ELF-1 (cell line): ENCODE results near the gene KIF26A.

Experiments used
- DNase-seq: peaks from one replicate; pipeline ENCODE4 v3.0.0-alpha.2; 2016; ENCODE audit warnings: low read depth, low spot score

The KIF26A gene

DNA sequence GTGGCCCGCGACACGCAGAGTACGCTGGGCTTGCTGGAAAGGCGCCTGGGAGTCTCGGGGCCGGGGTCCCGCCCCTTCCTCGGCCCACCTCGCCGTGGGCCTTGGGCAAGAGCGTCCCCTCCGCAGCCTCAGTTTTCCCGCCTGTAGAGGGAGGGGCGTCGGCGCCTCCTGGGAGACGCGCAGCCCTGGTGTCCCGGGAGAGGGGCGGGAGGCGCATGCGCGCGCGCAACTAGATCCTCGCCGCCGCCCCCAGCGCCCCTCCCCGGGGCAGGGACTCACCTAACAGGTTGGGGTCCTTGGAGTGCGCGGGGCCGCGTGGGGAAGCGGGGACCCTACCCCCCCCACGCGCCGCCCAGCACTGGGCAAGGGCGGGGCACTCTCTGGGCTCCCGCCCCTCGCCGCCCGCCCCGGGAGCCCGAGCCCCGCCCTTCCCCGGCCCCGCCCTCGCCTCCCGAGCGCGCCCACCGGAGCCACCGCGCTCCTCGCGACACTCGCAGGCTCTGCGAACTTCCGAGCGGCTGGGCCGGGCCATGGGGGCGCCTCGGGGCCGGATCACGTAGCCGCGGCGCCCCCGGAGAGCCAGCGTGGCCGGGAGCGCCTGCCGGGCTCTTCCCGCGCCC is at the start of gene KIF26A:
Gene KIF26A, plus strand, starts transcription at position 490 of the 620 bp plus-strand sequence. CDS start 136 bp downstream, outside the sequence.
- DNase-seq = peak; percentile 88

DNA sequence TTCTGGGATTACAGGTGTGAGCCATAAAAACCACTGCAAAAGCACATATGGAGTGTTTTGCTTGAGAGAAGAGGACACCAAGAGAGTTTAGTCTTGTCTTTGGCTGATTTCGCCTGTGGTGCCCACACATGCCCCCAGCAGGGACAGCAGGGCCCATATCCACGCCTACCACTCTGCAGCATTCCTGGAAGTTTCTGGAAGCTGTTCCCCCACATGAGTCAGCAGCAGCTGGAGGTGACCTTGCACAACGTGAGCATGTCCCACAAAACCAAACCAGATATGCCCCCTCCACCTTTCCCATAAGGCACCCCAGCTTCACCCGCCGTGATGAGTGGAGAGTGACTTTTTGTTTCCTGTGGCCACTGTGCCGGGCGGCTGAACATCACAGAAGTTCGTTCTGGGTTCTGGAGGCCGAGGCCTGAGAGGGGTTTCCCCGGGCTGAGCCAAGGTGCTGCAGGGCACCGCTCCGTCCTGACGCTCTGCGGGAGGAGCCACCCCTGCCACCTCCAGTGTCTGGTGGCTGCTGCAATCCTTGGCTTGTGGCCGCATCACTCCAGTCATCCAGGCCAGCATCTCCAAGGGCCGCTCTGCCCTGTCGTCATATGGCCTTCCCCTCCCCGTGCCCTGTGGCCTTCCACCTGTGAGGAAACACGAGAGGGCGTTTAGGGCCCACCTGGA is 48.2 kb upstream of the KIF26A start:
- no peak for DNase-seq

DNA sequence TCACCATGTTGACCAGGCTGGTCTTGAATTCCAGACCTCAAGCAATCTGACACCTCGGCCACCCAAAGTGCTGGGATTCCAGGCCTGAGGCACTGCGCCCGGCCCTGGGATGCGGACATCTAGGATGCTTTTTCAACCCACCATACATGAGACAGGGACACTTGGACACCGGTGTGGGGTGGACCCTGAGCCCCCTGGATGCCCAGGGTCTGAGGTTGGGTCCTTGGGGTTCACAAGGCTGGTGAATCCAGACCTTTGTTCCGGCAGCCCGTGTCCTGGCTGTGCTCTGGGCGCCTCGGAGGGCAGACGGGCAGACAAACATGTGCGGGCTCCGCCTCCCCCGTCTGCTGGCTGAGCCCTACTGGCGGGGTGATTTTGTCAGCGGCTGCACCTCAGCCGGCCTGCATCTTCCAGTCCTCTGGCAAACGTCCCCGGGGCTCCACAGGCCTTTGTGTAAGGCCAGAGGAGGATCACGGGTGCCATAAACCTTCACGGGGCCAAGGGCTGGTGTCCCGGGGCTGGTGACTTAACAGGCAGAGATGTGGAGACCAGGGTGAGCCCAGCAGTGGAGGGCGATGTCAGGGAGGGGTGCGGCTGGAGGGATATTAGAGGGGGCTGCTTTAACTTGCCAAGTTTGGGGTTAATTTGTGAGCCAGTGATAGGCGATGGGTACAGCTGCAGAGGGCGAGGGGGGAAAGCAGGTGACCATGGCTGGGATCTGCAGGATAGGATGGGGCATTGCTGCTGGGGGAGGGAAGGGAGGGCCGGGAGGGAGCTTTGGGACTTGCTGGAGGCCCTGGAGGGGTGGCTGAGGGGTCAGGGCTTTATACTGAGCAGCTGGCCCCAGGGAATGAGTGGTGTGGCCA is 47.1 kb upstream of the KIF26A start:
- peak; percentile 76 for DNase-seq

DNA sequence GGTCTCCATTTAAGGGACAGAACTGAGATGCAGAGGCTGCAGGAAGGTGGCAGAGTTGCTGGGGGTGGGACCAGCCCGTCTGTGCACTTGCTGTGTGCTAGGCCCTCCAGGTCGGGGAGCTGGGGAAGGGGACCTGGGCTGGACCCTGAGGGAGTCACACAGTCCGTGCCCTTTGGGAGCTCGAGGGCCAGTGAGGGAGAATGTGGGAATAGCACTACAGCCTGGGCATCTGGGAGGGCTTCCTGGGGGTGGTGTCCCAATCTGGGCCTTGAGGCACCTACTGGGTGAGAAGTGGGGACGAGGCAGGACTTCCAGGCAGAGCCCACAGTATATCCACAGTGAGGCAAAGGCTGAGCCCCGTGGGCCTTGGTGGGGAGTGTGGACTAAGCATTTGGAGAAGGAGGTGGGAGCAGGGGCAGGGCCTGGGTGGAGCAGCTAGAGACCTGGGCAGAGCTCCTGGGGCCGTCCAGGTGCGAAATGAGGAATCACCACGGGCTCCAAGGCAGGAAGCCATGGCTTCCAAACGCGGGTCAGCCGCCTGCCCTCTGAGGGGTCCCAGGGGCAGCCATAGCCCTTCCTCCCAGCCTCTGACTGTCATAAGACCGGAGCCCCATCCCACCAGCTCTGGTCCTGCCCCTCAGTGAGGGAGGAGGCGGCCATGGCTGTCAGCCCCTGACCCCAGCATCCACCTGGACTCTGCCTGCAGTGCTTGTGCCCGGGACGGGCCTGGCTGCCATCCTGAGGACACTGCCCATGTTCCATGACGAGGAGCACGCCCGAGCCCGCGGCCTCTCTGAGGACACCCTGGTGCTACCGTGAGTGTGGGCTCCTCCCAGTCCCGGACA is 46.2 kb upstream of the KIF26A start:
- no peak for DNase-seq

DNA sequence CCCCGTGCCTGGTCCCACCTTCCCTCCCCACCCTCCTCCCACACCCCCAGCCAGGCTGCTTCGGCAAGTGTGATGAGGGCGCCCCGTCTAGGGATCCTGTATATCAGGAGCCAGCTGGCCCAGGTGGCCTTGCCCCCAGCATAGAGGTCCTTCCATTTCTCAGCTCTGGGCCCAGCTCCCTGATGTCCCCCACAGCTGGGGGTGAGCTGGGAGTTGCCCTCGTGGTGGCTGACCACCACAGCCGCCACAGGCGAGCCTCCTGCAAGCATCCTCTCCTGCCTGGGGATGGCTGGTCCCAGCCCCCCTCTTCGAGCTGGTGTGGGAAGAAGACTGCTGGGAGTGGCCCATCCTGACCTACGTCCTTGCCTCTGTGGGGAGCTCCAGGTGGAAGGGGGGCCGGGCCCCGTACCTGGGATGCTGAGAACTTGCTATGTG is 45.4 kb upstream of the KIF26A start:
- DNase-seq = no peak

DNA sequence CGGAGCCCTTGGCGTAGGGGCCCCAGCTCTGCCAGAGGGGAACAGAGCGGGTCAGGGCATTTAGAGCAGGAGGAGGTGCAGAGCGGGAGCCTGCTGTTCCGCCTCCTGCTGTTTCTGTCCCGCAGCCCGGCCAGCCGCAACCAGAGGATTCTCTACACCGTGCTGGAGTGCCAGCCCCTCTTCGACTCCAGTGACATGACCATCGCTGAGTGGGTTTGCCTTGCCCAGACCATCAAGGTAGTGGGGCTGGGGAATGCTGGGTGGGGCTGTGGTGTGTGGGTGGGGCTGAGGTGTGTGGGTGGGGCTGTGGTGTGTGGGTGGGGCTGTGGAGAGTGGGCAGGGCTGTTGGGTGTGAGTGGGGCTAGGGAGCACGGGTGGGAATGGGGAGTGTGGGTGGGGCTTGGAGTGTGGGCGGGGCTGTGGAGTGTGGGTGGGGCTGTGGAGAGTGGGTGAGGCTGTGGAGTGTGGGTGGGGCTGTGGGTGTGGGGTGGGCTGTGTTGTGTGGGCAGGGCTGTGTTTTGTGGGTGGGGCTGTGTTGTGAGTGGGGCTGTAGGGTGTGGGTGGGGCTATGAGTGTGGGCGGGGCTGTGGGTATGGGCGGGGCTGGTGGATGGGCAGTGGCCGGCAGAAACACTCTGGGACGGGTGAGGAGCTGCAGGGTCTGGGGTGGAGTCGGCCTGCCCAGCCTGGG is 44.9 kb upstream of the KIF26A start:
- no peak for DNase-seq

- peak; percentile 54 for DNase-seq
Observed at GRCh38 chr14:104094056-104094708, 44.2 kb upstream of the KIF26A start.

DNA sequence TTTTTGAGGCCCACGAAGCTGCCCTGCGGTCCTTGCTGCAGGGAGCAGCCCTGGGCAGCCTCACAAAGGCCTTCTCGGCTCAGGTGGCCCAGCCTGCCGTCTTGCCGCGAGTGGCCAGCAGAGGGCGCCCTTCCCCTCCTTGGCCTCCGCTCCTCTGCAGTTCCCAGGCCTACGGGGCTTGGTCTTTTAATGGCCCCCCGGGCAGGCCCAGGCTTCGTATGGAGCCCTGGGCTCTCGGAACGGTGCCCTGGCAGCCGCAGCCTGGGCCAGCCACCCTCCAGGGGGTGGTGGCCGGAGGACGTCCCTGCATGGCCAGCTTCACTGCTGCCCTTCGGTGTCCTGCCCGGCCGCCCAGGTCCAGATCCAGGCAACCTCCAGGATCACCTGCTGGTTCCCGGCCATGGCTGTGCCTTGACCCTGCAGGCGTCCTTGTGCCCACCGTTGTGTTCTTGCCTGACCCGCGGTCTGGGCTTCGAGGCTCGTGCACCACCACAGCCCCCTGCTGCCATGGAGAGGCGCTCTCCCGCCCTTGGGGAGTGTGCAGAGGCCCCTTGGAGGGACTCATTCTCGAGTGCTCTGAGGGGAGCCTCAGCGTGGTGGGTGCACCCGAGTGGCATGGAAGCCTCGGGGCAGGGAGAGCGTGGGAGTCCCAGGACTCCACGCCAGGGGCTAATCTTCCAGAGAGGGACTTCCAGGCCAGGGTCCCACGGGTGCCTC is 43.5 kb upstream of the KIF26A start:
- peak; percentile 93 for DNase-seq

- DNase-seq = no peak
Observed at GRCh38 chr14:104095426-104096310, 42.7 kb upstream of the KIF26A start.

DNA sequence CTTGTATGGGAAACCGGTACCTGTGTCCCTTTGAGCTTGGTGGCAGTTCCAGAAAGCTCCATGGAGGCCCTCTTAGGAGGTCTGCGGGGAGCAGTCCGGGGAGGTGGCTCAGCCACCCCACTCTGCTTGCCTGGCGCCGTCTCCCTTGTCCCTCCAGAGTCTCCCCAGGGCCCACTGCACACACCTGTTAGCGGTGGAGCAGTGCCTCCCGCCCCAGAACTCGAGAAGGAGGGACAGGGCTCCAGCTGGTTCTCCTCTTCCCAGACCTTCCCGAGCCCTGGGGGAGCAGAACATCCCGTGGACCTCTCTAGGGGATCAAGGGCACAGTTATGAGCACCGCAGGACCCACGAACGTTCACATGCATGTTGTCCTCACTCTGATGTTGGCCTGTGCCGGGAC is 42.1 kb upstream of the KIF26A start:
- DNase-seq = no peak

DNA sequence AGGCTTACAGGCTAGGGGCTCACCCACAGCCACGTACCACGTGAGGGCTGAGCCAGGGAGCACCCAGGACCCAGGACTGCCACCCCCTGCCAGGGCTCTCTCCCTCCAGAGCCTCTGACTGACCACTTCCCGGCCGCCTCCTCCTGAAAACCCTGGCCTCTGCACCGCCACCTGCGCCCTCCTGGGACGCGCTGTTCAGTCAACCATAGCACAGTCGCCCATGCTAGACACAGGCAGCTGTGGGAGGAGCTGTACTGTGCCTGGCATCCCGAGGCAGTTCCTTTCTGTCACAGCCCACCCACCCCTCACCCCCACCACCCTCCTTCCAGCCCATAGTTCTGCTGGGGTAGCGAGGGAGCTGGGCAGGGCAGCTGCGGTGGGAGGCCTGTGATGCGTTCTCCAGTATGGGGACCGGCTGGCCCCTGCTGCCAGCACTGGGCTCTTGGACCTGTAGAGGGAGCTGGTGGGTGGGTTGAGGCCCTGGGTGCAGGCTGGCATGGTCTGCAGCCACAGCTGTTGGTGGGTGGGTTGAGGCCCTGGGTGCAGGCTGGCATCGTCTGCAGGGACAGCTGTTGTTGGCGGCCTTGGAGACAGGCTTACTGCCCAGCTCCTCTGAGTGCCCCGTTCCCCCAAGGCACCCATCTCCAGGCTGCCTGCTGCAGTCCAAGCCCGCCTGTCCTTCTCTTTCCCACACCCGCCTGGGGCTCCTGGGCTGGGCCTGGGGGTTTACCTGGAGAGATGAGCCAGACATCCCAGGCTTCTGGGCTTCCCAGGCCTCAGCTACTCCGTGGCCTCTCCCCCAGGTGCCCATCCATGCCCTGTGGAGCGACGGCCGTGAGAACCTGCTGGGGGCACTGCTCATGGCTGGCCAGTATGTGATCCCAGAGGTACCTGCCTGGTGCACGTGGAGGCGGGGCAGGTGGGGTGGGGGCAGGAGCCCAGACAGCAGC is 41.4 kb upstream of the KIF26A start:
- DNase-seq = no peak

- no peak for DNase-seq
Observed at GRCh38 chr14:104098272-104099095, 39.9 kb upstream of the KIF26A start.

DNA sequence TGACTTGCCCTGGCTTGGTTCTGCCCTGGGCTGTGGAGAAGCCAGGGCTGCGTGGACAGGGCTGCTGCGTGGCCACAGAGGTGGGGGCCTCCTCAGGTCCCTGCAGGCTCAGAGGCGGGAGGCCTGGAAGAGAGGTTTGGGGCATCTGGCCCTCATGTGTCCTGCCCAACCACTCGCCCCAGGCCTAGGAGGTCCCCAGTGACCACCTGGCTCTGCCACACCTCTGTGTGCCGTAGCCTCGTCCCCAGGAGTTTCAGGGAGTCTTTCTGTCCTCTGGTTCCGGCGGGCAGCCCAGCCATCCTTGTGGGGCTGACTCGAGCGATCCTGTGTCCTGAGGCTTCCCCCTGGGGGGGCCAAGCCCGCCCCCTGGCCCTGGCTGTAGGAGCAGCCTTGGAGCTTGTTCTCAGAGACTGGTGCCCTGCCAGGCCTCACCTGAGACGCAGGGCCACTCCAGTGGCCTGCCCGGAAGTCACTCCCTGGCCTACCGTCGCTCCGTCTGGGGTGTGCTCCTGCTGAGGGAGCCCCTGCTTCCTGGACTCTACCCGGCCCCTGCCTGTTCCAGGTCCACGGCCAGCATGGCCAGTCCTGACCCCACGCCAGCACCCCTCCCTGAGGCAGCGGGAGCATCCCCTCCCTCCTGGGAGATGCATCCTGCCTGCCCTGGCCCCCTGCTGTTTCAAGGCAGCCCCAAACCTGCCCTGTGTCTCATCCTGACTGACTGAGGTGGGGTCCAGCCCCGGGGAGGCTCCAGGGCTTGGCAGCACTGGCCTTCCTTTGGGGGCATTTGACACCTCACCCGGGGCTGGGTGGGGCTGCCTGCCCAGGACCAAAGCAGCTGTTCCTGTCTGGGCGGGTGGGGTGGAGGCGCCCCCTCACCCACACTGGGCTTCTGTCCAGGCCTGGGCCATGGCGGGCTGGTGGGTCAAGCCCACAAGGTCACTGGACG is 39.0 kb upstream of the KIF26A start:
- no peak for DNase-seq

- no peak for DNase-seq
Observed at GRCh38 chr14:104100171-104101085, 38.0 kb upstream of the KIF26A start.
